Measurements from ENCODE around the gene CHI3L2. TPM values are rescaled to one million over a fixed set of nuclear protein-coding genes. Genes with fewer than 3 reads are reported as not detected.

CHI3L2 gene
- total and polyA plus RNA-seq, 2 of the 4 experiments (the other 2 are of a cell fraction), result 0.18 to 0.19 TPM

DNA sequence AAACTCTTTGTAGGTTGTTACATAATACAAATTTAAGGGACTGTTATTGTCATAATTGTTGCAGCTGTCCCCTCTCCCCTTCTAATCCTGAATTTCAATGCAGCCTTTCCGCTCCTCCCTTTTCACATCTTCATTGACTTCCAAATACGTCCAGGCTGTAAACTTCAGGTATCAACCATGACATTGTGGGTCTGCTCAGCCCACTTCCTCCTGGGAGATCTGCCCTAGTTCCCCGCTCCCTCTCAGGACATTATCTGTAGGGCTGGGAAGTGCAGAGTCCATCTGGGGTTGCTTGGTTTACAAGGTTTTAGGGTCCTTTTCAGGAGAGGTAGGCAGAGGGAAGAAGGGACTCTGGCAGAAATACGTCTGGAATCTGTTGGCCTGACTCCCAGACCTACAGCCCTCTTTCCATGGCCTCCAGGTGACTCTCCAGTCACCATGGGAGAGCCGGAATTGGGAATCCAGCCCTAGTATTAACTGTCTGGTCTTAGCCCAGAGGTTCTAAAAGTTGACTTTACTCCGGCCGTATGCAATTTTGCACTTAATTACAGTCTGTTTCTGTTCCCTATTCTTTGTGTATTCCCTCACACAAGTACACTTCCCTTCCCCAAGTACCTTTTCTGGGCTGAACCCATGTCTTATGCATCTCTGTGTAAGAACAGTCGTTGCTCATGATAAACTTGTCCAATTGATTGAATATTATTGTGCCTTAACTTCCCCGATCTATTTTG, 22.4 kb upstream of the CHI3L2 start (continued):
- no peak for TF ChIP-seq CTCF (conservative IDR thresholded peaks at IDR 0.05; ENCODE audit: low read depth, low read length)

- H2AFZ ChIP-seq (replicated peaks; ENCODE audit: low read length, poor library complexity), result no peak overlapping the region
- DNase-seq, result peak; percentile 76
- H3K18ac ChIP-seq (ENCODE audit: low read depth, low read length), result no peak overlapping the region
- H3K36me3 ChIP-seq (ENCODE audit: control insufficient read depth, insufficient read depth, low read length), result no peaks in the 10 kb centered on the region
- no peak overlapping the region for H2BK20ac ChIP-seq (ENCODE audit: low read depth, low read length)
- H2AK5ac ChIP-seq (ENCODE audit: low read depth, low read length), result no peak overlapping the region
- no peak overlapping the region for H4K5ac ChIP-seq (ENCODE audit: low read depth, low read length)
- BruUV-seq (replicated peaks), result no TSS peak
- no peak overlapping the region for H2AK9ac ChIP-seq (replicated peaks; ENCODE audit: low read depth, low read length, poor library complexity)
- WGBS, 2 experiments (ENCODE audit: extremely low coverage in 2 of 2, insufficient read length in 1 of 2), result no CpG with 5 or more reads among the region's 2 CpGs
- peak overlapping the region; percentile 28 for H2BK5ac ChIP-seq (ENCODE audit: low read depth, low read length, poor library complexity, severe bottlenecking)
- H3K56ac ChIP-seq (ENCODE audit: extremely low read depth, insufficient read depth, low read length), result no peak overlapping the region
- H4K91ac ChIP-seq (ENCODE audit: insufficient read depth, low read depth, low read length), result no peak overlapping the region
- peaks cover 2% of the 10 kb centered on the region; the same call in 1 of the 2 replicates for H3K9me1 ChIP-seq (ENCODE audit: insufficient read depth, low read length)
- no peak overlapping the region for H3K9ac ChIP-seq (ENCODE audit: low read depth, low read length)
- H3K4me3 ChIP-seq (ENCODE audit: insufficient read depth, low read depth, low read length), result no peak overlapping the region
- no peak overlapping the region for H3K14ac ChIP-seq (replicated peaks; ENCODE audit: low read depth, low read length)
- H4K8ac ChIP-seq (ENCODE audit: low read depth in 2 of 2, low read length in 2 of 2), result no peak overlapping the region
- no peak overlapping the region for H3K23ac ChIP-seq (ENCODE audit: low read depth, low read length)
- no peak overlapping the region for H3K27ac ChIP-seq (ENCODE audit: insufficient read depth, low read length)
- no peaks in the 10 kb centered on the region for H4K20me1 ChIP-seq (ENCODE audit: insufficient read depth, low read length)
- no peaks in the 10 kb centered on the region for H3K9me3 ChIP-seq (ENCODE audit: control insufficient read depth, insufficient read depth, low read length)
- H3K4ac ChIP-seq (ENCODE audit: low read depth, low read length), result no peak overlapping the region
- intact Hi-C loops (cut with micrococcal nuclease), result no loop called here
- ATAC-seq (ENCODE audit: low read depth), result peak; percentile 25
- peak overlapping the region; percentile 36; the same call in 1 of the 2 replicates for H3K4me2 ChIP-seq (ENCODE audit: low read depth, low read length)
- CTCF ChIA-PET, result no interaction called here
- POLR2A ChIA-PET (ENCODE audit: unreplicated experiment), result no interaction called here
- H3K4me1 ChIP-seq (ENCODE audit: control insufficient read depth, insufficient read depth, low read length), result peaks cover 16% of the 10 kb centered on the region
- no peak overlapping the region for H2BK15ac ChIP-seq (ENCODE audit: low read depth, low read length)
- H2BK120ac ChIP-seq (ENCODE audit: low read depth, low read length), result no peak overlapping the region
- in situ Hi-C loops (cut with MboI; ENCODE audit: low sequenced_read_pairs), result no loop called here
- H3K27me3 ChIP-seq (ENCODE audit: control insufficient read depth, insufficient read depth, low read length), result peaks cover 22% of the 10 kb centered on the region
- H3K79me1 ChIP-seq (ENCODE audit: low read depth in 1 of 2, low read length in 2 of 2), result no peaks in the 10 kb centered on the region
- TF ChIP-seq CHD1 (IDR thresholded peaks at IDR 0.05; ENCODE audit: low read depth, low read length) (no peak), CEBPB (IDR thresholded peaks at IDR 0.05; ENCODE audit: low read depth, low read length) (peak; percentile 98)
- dilution Hi-C loops (cut with HindIII; ENCODE audit: low sequenced_read_pairs, unreplicated experiment), result no loop called here
Observed at GRCh38 chr1:111205714-111206050, 21.8 kb upstream of the CHI3L2 start.
